ENCODE data around the gene GRIN2A. TPM values are rescaled to one million over a fixed set of nuclear protein-coding genes. Genes with fewer than 3 reads are reported as not detected.

The GRIN2A gene
- total and polyA plus RNA-seq, 10 donors, result under 0.01 to 0.10 (median 0.03) TPM; not detected in 7

GRCh38 chr16:10114409-10114808, 67.8 kb downstream of the GRIN2A start:
- Histone ChIP-seq H3K27me3 (replicated peaks in 1 of 7) (peaks cover 0 to 5% (median 0%) of the 10 kb centered on the region in 7 donors), H3K4me3 (no peak overlapping the region), H3K27ac (no peak overlapping the region), H3K9me3 (no peaks in the 10 kb centered on the region), H3K4me1 (no peaks in the 10 kb centered on the region), H3K36me3 (no peaks in the 10 kb centered on the region)
- TF ChIP-seq POLR2A (IDR thresholded peaks at IDR 0.05) (no peak), CTCF (IDR thresholded peaks at IDR 0.05 in 8 of 11, conservative IDR thresholded peaks at IDR 0.05 in 3 of 11) (no peak), POLR2AphosphoS5 (IDR thresholded peaks at IDR 0.05) (no peak)
- intact Hi-C loops (cut with DNase I; ENCODE audit: low total_unique reads), result no loop called here
- WGBS, 5 donors, result 60 to 84% (median 66%) methylated on average over 4 of the region's 4 CpGs
- DNase-seq, result no peak

DNA sequence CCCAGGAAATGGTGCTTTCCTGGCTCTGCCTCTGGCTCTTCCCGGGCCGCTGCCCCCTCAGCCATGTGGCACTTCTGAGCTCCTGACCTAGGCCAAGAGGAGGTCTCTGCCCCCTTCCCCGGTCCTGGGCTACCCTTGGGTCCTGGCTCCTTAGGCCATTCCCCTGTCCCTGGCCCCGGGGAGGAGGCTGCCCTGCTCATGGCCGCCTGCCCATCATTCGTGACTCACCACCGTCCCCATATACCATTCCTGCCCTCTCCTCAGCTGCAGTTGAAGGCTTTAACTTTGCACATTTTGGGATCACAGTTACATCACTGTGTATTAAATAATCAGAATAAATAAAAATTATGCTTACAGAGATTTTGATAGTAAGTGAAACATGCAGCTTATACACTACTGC, 69.0 kb downstream of the GRIN2A start:
- intact Hi-C loops (cut with DNase I; ENCODE audit: low total_unique reads), result no loop called here

GRCh38 chr16:10112021-10112420, 70.2 kb downstream of the GRIN2A start:
- 84 to 91% (median 88%) methylated on average over 3 to 5 of the region's 5 CpGs for WGBS, 5 donors
- intact Hi-C loops (cut with DNase I; ENCODE audit: low total_unique reads), result no loop called here

More for the DNA sequence above, 69.0 kb downstream of the GRIN2A start:
- H3K36me3 ChIP-seq, result no peaks in the 10 kb centered on the region
- TF ChIP-seq POLR2AphosphoS5 (IDR thresholded peaks at IDR 0.05) (no peak), POLR2A (IDR thresholded peaks at IDR 0.05) (no peak), CTCF (IDR thresholded peaks at IDR 0.05 in 8 of 11, conservative IDR thresholded peaks at IDR 0.05 in 3 of 11) (no peak)
- 66 to 79% (median 76%) methylated on average over 7 of the region's 7 CpGs for WGBS, 5 donors
- no peaks in the 10 kb centered on the region for H3K9me3 ChIP-seq
- H3K4me1 ChIP-seq, result no peaks in the 10 kb centered on the region
- no peak overlapping the region for H3K27ac ChIP-seq
- DNase-seq, result no peak
- peaks cover 0 to 5% (median 0%) of the 10 kb centered on the region in 7 donors for H3K27me3 ChIP-seq (replicated peaks in 1 of 7)
- H3K4me3 ChIP-seq, result no peak overlapping the region

More at GRCh38 chr16:10112021-10112420, 70.2 kb downstream of the GRIN2A start:
- Histone ChIP-seq H3K9me3 (no peaks in the 10 kb centered on the region), H3K4me3 (no peak overlapping the region), H3K27me3 (replicated peaks in 1 of 7) (peaks cover 0 to 5% (median 0%) of the 10 kb centered on the region in 7 donors), H3K36me3 (no peaks in the 10 kb centered on the region), H3K4me1 (no peaks in the 10 kb centered on the region), H3K27ac (no peak overlapping the region)
- TF ChIP-seq CTCF (IDR thresholded peaks at IDR 0.05 in 8 of 11, conservative IDR thresholded peaks at IDR 0.05 in 3 of 11) (no peak), POLR2A (IDR thresholded peaks at IDR 0.05) (no peak), POLR2AphosphoS5 (IDR thresholded peaks at IDR 0.05) (no peak)
- DNase-seq, result no peak

Measured in spleen (tissue), 11 donors.